Measurements from ENCODE around the gene DOP1B.

DNA sequence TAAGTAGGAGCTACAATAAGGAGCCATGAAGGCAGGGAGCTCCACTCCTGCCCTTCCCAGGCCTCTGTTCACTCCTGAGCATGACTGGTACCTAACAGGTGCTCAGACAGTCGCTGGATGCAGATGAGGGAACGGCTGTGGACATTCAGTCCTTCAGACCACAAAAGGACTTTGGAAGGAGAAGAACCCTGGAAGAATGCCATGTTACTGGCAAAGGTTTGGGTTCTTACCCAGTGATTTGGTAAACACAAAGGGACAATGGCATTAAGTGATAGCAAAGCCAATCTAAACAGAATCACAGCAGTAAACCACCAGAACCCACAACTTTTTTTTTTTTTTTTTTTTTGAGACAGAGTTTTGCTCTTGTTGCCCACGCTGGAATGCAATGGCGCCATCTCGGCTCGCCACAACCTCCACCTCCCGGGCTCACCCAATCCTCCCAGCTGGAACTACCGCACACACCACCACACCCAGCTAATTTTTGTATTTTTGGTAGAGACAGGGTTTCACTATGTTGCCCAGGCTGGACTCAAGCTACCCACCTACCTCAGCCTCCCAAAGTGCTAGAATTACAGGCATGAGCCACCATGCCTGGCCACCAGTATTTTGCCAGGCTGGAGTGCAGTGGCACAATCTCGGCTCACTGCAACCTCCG lies 29.2 kb upstream of the DOP1B start:
- no peak for TF ChIP-seq RAD21 (IDR thresholded peaks at IDR 0.05; ENCODE audit: insufficient read depth, low read depth, low read length)
- TF ChIP-seq, protein P1, sequence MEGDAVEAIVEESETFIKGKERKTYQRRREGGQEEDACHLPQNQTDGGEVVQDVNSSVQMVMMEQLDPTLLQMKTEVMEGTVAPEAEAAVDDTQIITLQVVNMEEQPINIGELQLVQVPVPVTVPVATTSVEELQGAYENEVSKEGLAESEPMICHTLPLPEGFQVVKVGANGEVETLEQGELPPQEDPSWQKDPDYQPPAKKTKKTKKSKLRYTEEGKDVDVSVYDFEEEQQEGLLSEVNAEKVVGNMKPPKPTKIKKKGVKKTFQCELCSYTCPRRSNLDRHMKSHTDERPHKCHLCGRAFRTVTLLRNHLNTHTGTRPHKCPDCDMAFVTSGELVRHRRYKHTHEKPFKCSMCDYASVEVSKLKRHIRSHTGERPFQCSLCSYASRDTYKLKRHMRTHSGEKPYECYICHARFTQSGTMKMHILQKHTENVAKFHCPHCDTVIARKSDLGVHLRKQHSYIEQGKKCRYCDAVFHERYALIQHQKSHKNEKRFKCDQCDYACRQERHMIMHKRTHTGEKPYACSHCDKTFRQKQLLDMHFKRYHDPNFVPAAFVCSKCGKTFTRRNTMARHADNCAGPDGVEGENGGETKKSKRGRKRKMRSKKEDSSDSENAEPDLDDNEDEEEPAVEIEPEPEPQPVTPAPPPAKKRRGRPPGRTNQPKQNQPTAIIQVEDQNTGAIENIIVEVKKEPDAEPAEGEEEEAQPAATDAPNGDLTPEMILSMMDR (IDR thresholded peaks at IDR 0.05 in 2 of 3, conservative IDR thresholded peaks at IDR 0.05 in 1 of 3; ENCODE audit: control insufficient read depth in 2 of 3, extremely low read depth in 1 of 3, insufficient read depth in 1 of 3, low read depth in 3 of 3, low read length in 3 of 3): no peak
